GM23338 (cell line): Measurements from ENCODE around the gene CD6. TPM values are rescaled to one million over a fixed set of nuclear protein-coding genes. Genes with fewer than 3 reads are reported as not detected.

Source experiments
- ATAC-seq: fragments of 200-7000 bp; cut with Tn5 transposase; 3 replicates; pipeline ENCODE4 v1.9.1; 2020
- DNase-seq: peaks from one replicate; pipeline ENCODE4 v3.0.0-alpha.2; 2015; ENCODE audit warnings: low spot score
- H2AFZ ChIP-seq: fragments of 200-600 bp; sonication (generic); 2 replicates; pipeline ENCODE4 v1.8.0; 2016; ENCODE audit warnings: antibody characterized with exemption, mild to moderate bottlenecking, moderate library complexity
- H3F3A ChIP-seq: fragments of 200-600 bp; sonication (generic); replicated peaks from 2 replicates; pipeline ENCODE4 v1.8.0; 2017; ENCODE audit warnings: antibody characterized with exemption, mixed run types, low read depth
- H3K27ac ChIP-seq: fragments of 200-600 bp; sonication (generic); 2 replicates; pipeline ENCODE4 v1.6.1; 2016; ENCODE audit warnings: low read depth
- H3K27me3 ChIP-seq: fragments of 200-600 bp; sonication (generic); 2 replicates; pipeline ENCODE4 v1.8.0; 2016; ENCODE audit warnings: mild to moderate bottlenecking, mixed run types, moderate library complexity; ENCODE audit not compliant: insufficient read depth
- H3K36me3 ChIP-seq: fragments of 200-600 bp; sonication (generic); 2 replicates; pipeline ENCODE4 v1.8.0; 2016; ENCODE audit warnings: mild to moderate bottlenecking; ENCODE audit not compliant: insufficient read depth
- H3K4me1 ChIP-seq: fragments of 200-600 bp; sonication (generic); 2 replicates; pipeline ENCODE4 v1.8.0; 2016; ENCODE audit warnings: mild to moderate bottlenecking, moderate library complexity; ENCODE audit not compliant: insufficient read depth
- H3K4me2 ChIP-seq: fragments of 200-600 bp; sonication (generic); 2 replicates; pipeline ENCODE4 v1.7.1; 2017; ENCODE audit warnings: mixed run types
- H3K4me3 ChIP-seq: fragments of 200-600 bp; sonication (generic); 2 replicates; pipeline ENCODE4 v1.6.1; 2016; ENCODE audit warnings: mixed run types
- H3K79me2 ChIP-seq: fragments of 200-600 bp; sonication (generic); replicated peaks from 2 replicates; pipeline ENCODE4 v1.8.0; 2017; ENCODE audit warnings: mild to moderate bottlenecking; ENCODE audit not compliant: insufficient read depth
- H3K9me2 ChIP-seq: fragments of 200-600 bp; sonication (generic); 2 replicates; pipeline ENCODE4 v1.8.0; 2017; ENCODE audit not compliant: insufficient read depth
- H4K20me1 ChIP-seq: fragments of 200-600 bp; sonication (generic); replicated peaks from 2 replicates; pipeline ENCODE4 v1.8.0; 2017; ENCODE audit warnings: mild to moderate bottlenecking; ENCODE audit not compliant: insufficient read depth
- H3K27ac Mint-ChIP-seq: 2 replicates; pipeline ENCODE4 v1.8.0; 2020; ENCODE audit warnings: inconsistent platforms, mild to moderate bottlenecking, moderate library complexity, mixed read lengths
- H3K27me3 Mint-ChIP-seq: 3 replicates; pipeline ENCODE4 v1.8.0; 2022; ENCODE audit warnings: low read depth, mild to moderate bottlenecking, moderate library complexity, mixed read lengths, inconsistent platforms; ENCODE audit not compliant: insufficient read depth, poor library complexity
- H3K36me3 Mint-ChIP-seq: 3 replicates; pipeline ENCODE4 v1.8.0; 2021; ENCODE audit warnings: low read depth, mild to moderate bottlenecking, inconsistent platforms, moderate library complexity, mixed read lengths
- H3K4me1 Mint-ChIP-seq: 3 replicates; pipeline ENCODE4 v1.8.0; 2020; ENCODE audit warnings: mild to moderate bottlenecking, inconsistent platforms, mixed read lengths
- H3K4me3 Mint-ChIP-seq: 3 replicates; pipeline ENCODE4 v1.8.0; 2021; ENCODE audit warnings: moderate library complexity, mild to moderate bottlenecking, inconsistent platforms, mixed read lengths
- H3K9me3 Mint-ChIP-seq: 3 replicates; pipeline ENCODE4 v1.8.0; 2020; ENCODE audit warnings: moderate library complexity, mild to moderate bottlenecking, inconsistent platforms, mixed read lengths
- CREB1 ChIP-seq: fragments of 250-450 bp; sonication (Bioruptor Pico); IDR thresholded peaks from 2 replicates; pipeline ENCODE4 v1.5.0; 2020; ENCODE audit warnings: low read depth, mild to moderate bottlenecking, moderate library complexity
- EZH2 ChIP-seq: fragments of 200-600 bp; sonication (generic); IDR thresholded peaks from one replicate; pipeline ENCODE4 v1.8.0; 2017; ENCODE audit warnings: antibody characterized with exemption, mild to moderate bottlenecking, low read depth; ENCODE audit not compliant: unreplicated experiment
- NANOG ChIP-seq: IDR thresholded peaks from 2 replicates; pipeline ENCODE4 v1.6.1; 2016; ENCODE audit warnings: antibody characterized with exemption, borderline replicate concordance
- POLR2AphosphoS5 ChIP-seq: IDR thresholded peaks from 2 replicates; pipeline ENCODE4 v1.6.1; 2016; ENCODE audit warnings: antibody characterized with exemption, low read depth
- REST ChIP-seq: IDR thresholded peaks from one replicate; pipeline ENCODE4 v1.6.1; 2018; ENCODE audit warnings: antibody characterized with exemption; ENCODE audit not compliant: unreplicated experiment
- STAT1 ChIP-seq: IDR thresholded peaks from one replicate; pipeline ENCODE4 v1.6.1; 2016; ENCODE audit warnings: antibody characterized with exemption; ENCODE audit not compliant: unreplicated experiment
- ZNF114 ChIP-seq: fragments of 250-450 bp; sonication (Bioruptor Pico); IDR thresholded peaks from 2 replicates; pipeline ENCODE4 v1.5.0; 2020; ENCODE audit warnings: mild to moderate bottlenecking, moderate library complexity
- ZNF331 ChIP-seq: fragments of 250-450 bp; sonication (Bioruptor Pico); IDR thresholded peaks from 2 replicates; pipeline ENCODE4 v1.5.0; 2020; ENCODE audit warnings: low read depth, mild to moderate bottlenecking, moderate library complexity
- polyA plus RNA-seq: library from polyadenylated mRNA; unstranded; fragments of >200 nt; fragmentation: Nextera tagmentation; extraction: Ambion mirVana; gene quantifications from 2 replicates; pipeline ENCODE4 v1.2.1, GENCODE V29; 2016
- total RNA-seq: library from RNA; depleted of rRNA; stranded (reverse); fragments of >200 nt; shearing (Covaris generic); gene quantifications from 2 replicates; pipeline ENCODE4 v1.2.3, GENCODE V29; 2014
- TF ChIP-seq, protein P1 (sequence below): fragments of 250-450 bp; sonication (Bioruptor Pico); IDR thresholded peaks from 2 replicates; pipeline ENCODE4 v1.5.0; 2020; ENCODE audit warnings: mild to moderate bottlenecking, moderate library complexity
- TF ChIP-seq, protein P2 (sequence below), 2 experiments: fragments of 200-600 bp in 1 of 2; sonication (generic) in 1 of 2; conservative IDR thresholded peaks; 2 replicates each; pipeline versions ENCODE4 v1.5.1 to v1.6.1; 2016 to 2017; ENCODE audit warnings: antibody characterized with exemption in 2 of 2, low read depth in 2 of 2, mild to moderate bottlenecking in 2 of 2, moderate library complexity in 1 of 2

Gene CD6
- total and polyA plus RNA-seq, 2 experiments from 2014 or later: 0.49 TPM; not detected in 1

DNA sequence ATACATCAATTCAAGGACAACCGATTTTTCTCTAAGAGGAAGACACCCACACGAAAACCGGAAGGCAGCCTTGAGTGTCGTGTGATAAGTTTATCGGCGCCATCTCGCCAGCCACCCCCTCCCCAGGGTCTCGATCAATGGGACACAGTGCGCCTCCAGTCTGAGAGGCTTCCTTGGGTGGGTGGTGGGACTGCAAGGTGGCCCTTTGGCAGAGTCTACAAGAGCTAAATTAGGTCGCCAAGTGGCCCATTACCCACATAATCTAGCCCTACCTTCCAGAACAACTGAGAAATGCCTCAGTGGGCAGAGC is 64.0 kb downstream of the CD6 start (continued):
- no peak for TF ChIP-seq POLR2AphosphoS5
- no peak for TF ChIP-seq ZNF114 (CRISPR knock-in tag)
- no peak for TF ChIP-seq CREB1 (CRISPR knock-in tag)

GRCh38 chr11:61037441-61038093 is 66.1 kb downstream of the CD6 start:
- TF ChIP-seq, protein P1, sequence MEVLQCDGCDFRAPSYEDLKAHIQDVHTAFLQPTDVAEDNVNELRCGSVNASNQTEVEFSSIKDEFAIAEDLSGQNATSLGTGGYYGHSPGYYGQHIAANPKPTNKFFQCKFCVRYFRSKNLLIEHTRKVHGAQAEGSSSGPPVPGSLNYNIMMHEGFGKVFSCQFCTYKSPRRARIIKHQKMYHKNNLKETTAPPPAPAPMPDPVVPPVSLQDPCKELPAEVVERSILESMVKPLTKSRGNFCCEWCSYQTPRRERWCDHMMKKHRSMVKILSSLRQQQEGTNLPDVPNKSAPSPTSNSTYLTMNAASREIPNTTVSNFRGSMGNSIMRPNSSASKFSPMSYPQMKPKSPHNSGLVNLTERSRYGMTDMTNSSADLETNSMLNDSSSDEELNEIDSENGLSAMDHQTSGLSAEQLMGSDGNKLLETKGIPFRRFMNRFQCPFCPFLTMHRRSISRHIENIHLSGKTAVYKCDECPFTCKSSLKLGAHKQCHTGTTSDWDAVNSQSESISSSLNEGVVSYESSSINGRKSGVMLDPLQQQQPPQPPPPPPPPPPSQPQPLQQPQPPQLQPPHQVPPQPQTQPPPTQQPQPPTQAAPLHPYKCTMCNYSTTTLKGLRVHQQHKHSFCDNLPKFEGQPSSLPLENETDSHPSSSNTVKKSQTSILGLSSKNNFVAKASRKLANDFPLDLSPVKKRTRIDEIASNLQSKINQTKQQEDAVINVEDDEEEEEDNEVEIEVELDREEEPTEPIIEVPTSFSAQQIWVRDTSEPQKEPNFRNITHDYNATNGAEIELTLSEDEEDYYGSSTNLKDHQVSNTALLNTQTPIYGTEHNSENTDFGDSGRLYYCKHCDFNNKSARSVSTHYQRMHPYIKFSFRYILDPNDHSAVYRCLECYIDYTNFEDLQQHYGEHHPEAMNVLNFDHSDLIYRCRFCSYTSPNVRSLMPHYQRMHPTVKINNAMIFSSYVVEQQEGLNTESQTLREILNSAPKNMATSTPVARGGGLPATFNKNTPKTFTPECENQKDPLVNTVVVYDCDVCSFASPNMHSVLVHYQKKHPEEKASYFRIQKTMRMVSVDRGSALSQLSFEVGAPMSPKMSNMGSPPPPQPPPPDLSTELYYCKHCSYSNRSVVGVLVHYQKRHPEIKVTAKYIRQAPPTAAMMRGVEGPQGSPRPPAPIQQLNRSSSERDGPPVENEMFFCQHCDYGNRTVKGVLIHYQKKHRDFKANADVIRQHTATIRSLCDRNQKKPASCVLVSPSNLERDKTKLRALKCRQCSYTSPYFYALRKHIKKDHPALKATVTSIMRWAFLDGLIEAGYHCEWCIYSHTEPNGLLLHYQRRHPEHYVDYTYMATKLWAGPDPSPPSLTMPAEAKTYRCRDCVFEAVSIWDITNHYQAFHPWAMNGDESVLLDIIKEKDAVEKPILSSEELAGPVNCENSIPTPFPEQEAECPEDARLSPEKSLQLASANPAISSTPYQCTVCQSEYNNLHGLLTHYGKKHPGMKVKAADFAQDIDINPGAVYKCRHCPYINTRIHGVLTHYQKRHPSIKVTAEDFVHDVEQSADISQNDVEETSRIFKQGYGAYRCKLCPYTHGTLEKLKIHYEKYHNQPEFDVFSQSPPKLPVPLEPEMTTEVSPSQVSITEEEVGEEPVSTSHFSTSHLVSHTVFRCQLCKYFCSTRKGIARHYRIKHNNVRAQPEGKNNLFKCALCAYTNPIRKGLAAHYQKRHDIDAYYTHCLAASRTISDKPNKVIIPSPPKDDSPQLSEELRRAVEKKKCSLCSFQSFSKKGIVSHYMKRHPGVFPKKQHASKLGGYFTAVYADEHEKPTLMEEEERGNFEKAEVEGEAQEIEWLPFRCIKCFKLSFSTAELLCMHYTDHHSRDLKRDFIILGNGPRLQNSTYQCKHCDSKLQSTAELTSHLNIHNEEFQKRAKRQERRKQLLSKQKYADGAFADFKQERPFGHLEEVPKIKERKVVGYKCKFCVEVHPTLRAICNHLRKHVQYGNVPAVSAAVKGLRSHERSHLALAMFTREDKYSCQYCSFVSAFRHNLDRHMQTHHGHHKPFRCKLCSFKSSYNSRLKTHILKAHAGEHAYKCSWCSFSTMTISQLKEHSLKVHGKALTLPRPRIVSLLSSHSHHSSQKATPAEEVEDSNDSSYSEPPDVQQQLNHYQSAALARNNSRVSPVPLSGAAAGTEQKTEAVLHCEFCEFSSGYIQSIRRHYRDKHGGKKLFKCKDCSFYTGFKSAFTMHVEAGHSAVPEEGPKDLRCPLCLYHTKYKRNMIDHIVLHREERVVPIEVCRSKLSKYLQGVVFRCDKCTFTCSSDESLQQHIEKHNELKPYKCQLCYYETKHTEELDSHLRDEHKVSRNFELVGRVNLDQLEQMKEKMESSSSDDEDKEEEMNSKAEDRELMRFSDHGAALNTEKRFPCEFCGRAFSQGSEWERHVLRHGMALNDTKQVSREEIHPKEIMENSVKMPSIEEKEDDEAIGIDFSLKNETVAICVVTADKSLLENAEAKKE (CRISPR knock-in tag): no peak
- TF ChIP-seq EZH2 (no peak), ZNF331 (no peak), NANOG (no peak), CREB1 (CRISPR knock-in tag) (no peak), REST (no peak), STAT1 (no peak)
- TF ChIP-seq, protein P2, sequence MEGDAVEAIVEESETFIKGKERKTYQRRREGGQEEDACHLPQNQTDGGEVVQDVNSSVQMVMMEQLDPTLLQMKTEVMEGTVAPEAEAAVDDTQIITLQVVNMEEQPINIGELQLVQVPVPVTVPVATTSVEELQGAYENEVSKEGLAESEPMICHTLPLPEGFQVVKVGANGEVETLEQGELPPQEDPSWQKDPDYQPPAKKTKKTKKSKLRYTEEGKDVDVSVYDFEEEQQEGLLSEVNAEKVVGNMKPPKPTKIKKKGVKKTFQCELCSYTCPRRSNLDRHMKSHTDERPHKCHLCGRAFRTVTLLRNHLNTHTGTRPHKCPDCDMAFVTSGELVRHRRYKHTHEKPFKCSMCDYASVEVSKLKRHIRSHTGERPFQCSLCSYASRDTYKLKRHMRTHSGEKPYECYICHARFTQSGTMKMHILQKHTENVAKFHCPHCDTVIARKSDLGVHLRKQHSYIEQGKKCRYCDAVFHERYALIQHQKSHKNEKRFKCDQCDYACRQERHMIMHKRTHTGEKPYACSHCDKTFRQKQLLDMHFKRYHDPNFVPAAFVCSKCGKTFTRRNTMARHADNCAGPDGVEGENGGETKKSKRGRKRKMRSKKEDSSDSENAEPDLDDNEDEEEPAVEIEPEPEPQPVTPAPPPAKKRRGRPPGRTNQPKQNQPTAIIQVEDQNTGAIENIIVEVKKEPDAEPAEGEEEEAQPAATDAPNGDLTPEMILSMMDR (conservative IDR thresholded peaks at IDR 0.05; ENCODE audit: low read depth in 2 of 2): no peak
- H3K27me3 ChIP-seq: no peaks in the 10 kb centered on the region
- no peaks in the 10 kb centered on the region for H3K36me3 ChIP-seq
- ATAC-seq (no peak), DNase-seq (no peak)
- no peaks in the 10 kb centered on the region for H3K79me2 ChIP-seq
- H3K4me3 Mint-ChIP-seq: no peak overlapping the region
- H3K27ac ChIP-seq: no peak overlapping the region
- H3K4me1 Mint-ChIP-seq: peaks cover 10% of the 10 kb centered on the region
- H3K27ac Mint-ChIP-seq: no peak overlapping the region
- no peak overlapping the region for H3K4me3 ChIP-seq
- H3K36me3 Mint-ChIP-seq: no peaks in the 10 kb centered on the region
- peaks cover 2% of the 10 kb centered on the region for H3K4me1 ChIP-seq
- H4K20me1 ChIP-seq: no peaks in the 10 kb centered on the region
- no peak overlapping the region for H3K4me2 ChIP-seq
- no peaks in the 10 kb centered on the region for H3K9me3 Mint-ChIP-seq
- H3F3A ChIP-seq: no peaks in the 10 kb centered on the region
- H3K27me3 Mint-ChIP-seq: peaks cover 7% of the 10 kb centered on the region
- H2AFZ ChIP-seq: no peak overlapping the region
- H3K9me2 ChIP-seq: no peaks in the 10 kb centered on the region
